Mesendoderm (in vitro differentiated cells): ENCODE results near the gene KIF16B.

Experiments used
- DNase-seq: peaks from one replicate; pipeline ENCODE4 v3.0.0; 2013
- H2AK5ac ChIP-seq: 2 replicates; pipeline ENCODE4 v1.6.1; 2013; ENCODE audit warnings: low read length, inconsistent platforms
- H2BK120ac ChIP-seq: 2 replicates; pipeline ENCODE4 v1.6.1; 2013; ENCODE audit warnings: low read depth, mild to moderate bottlenecking, low read length, moderate library complexity, mixed read lengths
- H2BK15ac ChIP-seq: replicated peaks from 2 replicates; pipeline ENCODE4 v1.6.1; 2013; ENCODE audit warnings: low read depth, mild to moderate bottlenecking, moderate library complexity
- H2BK5ac ChIP-seq: 2 replicates; pipeline ENCODE4 v1.6.1; 2013; ENCODE audit warnings: low read length, inconsistent platforms
- H3K18ac ChIP-seq: 2 replicates; pipeline ENCODE4 v1.6.1; 2013; ENCODE audit warnings: mild to moderate bottlenecking, low read length, mixed read lengths
- H3K23ac ChIP-seq: one replicate; pipeline ENCODE4 v1.6.1; 2013; ENCODE audit warnings: low read length
- H3K27ac ChIP-seq: 2 replicates; pipeline ENCODE4 v1.5.1; 2013; ENCODE audit warnings: low read depth, mild to moderate bottlenecking, inconsistent platforms, low read length, moderate library complexity
- H3K27me3 ChIP-seq: 2 replicates; pipeline ENCODE4 v1.6.1; 2013; ENCODE audit warnings: low read length, control low read depth, mild to moderate bottlenecking, inconsistent platforms; ENCODE audit not compliant: insufficient read depth, poor library complexity
- H3K36me3 ChIP-seq: 2 replicates; pipeline ENCODE4 v1.6.1; 2013; ENCODE audit warnings: low read length, inconsistent platforms; ENCODE audit not compliant: control insufficient read depth, insufficient read depth
- H3K4ac ChIP-seq: one replicate; pipeline ENCODE4 v1.6.1; 2013; ENCODE audit warnings: low read depth, mild to moderate bottlenecking, low read length, moderate library complexity
- H3K4me1 ChIP-seq: 2 replicates; pipeline ENCODE4 v1.6.1; 2013; ENCODE audit warnings: low read depth, low read length, inconsistent platforms; ENCODE audit not compliant: control insufficient read depth
- H3K4me2 ChIP-seq: 2 replicates; pipeline ENCODE4 v1.6.1; 2013; ENCODE audit warnings: low read length
- H3K4me3 ChIP-seq: 2 replicates; pipeline ENCODE4 v1.5.1; 2013; ENCODE audit warnings: mild to moderate bottlenecking, low read length
- H3K56ac ChIP-seq: one replicate; pipeline ENCODE4 v1.6.1; 2013; ENCODE audit warnings: low read length
- H3K79me1 ChIP-seq: 2 replicates; pipeline ENCODE4 v1.6.1; 2013; ENCODE audit warnings: low read length, inconsistent platforms
- H3K79me2 ChIP-seq: 2 replicates; pipeline ENCODE4 v1.6.1; 2013; ENCODE audit warnings: mild to moderate bottlenecking, low read length; ENCODE audit not compliant: control insufficient read depth, insufficient read depth
- H3K9ac ChIP-seq: 2 replicates; pipeline ENCODE4 v1.6.1; 2013; ENCODE audit warnings: low read length, inconsistent platforms
- H4K5ac ChIP-seq: one replicate; pipeline ENCODE4 v1.6.1; 2013; ENCODE audit warnings: low read length
- H4K8ac ChIP-seq: one replicate; pipeline ENCODE4 v1.6.1; 2013; ENCODE audit warnings: low read depth, mild to moderate bottlenecking, control low read depth, low read length, moderate library complexity
- WGBS: extraction: QIAGEN DNeasy Blood & Tissue Kit; methylation state at CpG from one replicate; pipeline ENCODE4 v1.1.7; 2013; ENCODE audit warnings: low lambda C conversion rate, missing lambda C conversion rate; ENCODE audit not compliant: insufficient coverage; ENCODE audit errors: extremely low coverage; 5-methylcytosine and 5-hydroxymethylcytosine counted together

Gene KIF16B

DNA sequence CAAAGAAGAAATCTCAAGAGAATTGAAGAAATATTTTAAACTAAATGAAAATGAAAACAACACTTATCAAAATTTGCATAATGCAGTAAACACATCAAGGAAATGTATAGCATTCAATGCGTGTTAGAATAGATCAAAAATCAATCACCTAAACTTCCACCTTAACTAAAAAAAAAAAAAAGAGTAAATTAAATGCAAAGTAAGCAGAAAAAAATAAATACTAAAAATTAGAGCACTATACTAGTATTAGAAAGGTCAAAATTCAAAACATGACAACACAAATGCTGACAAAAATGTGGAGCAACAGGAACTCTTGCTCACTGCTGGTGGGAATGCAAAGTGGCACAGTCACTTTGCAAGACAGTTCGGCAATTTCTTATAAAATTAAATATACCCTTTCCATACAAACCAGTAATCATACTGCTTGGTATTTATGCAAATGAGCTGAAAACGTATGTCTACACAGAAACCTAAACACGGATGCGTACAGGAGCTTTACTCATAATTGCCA, 103.8 kb downstream of the KIF16B start:
- Histone ChIP-seq H2BK5ac (no peak overlapping the region), H3K9ac (no peak overlapping the region), H3K27ac (no peak overlapping the region), H3K4ac (no peak overlapping the region), H3K23ac (no peak overlapping the region), H3K79me1 (no peaks in the 10 kb centered on the region), H3K56ac (no peak overlapping the region), H3K4me2 (no peak overlapping the region), H3K18ac (no peak overlapping the region), H3K4me1 (no peaks in the 10 kb centered on the region), H3K79me2 (no peaks in the 10 kb centered on the region), H3K27me3 (no peaks in the 10 kb centered on the region), H2BK15ac (no peak overlapping the region), H3K36me3 (no peaks in the 10 kb centered on the region), H3K4me3 (no peak overlapping the region), H2BK120ac (no peak overlapping the region), H4K8ac (no peak overlapping the region), H2AK5ac (no peak overlapping the region), H4K5ac (no peak overlapping the region)
- no peak for DNase-seq
- WGBS = no CpG with 5 or more reads among the region's 5 CpGs

- peak; percentile 19 for DNase-seq
- Histone ChIP-seq H3K79me1 (no peaks in the 10 kb centered on the region), H2BK5ac (no peak overlapping the region), H4K8ac (no peak overlapping the region), H3K4me2 (no peak overlapping the region), H3K79me2 (no peaks in the 10 kb centered on the region), H3K27me3 (no peaks in the 10 kb centered on the region), H3K9ac (no peak overlapping the region), H3K4me3 (no peak overlapping the region), H3K27ac (no peak overlapping the region), H3K56ac (no peak overlapping the region), H3K18ac (no peak overlapping the region), H2AK5ac (no peak overlapping the region), H3K23ac (no peak overlapping the region), H3K4me1 (no peaks in the 10 kb centered on the region), H2BK120ac (no peak overlapping the region), H2BK15ac (no peak overlapping the region), H4K5ac (no peak overlapping the region), H3K4ac (no peak overlapping the region), H3K36me3 (no peaks in the 10 kb centered on the region)
- WGBS = no CpG with 5 or more reads among the region's 5 CpGs
These were observed 110.5 kb downstream of the KIF16B start for GRCh38 chr20:16462711-16463110.

- H3K9ac ChIP-seq = no peak overlapping the region
- no peaks in the 10 kb centered on the region for H3K4me1 ChIP-seq
- H2BK120ac ChIP-seq = no peak overlapping the region
- no peak overlapping the region for H3K4ac ChIP-seq
- H4K5ac ChIP-seq = no peak overlapping the region
- H3K4me3 ChIP-seq = no peak overlapping the region
- no peak overlapping the region for H4K8ac ChIP-seq
- H3K36me3 ChIP-seq = no peaks in the 10 kb centered on the region
- no peaks in the 10 kb centered on the region for H3K27me3 ChIP-seq
- H3K4me2 ChIP-seq = no peak overlapping the region
- WGBS = no CpG with 5 or more reads among the region's 1 CpG
- no peak overlapping the region for H2BK15ac ChIP-seq
- no peaks in the 10 kb centered on the region for H3K79me1 ChIP-seq
- H2BK5ac ChIP-seq = no peak overlapping the region
- H3K23ac ChIP-seq = no peak overlapping the region
- H3K18ac ChIP-seq = no peak overlapping the region
- H2AK5ac ChIP-seq = no peak overlapping the region
- H3K56ac ChIP-seq = no peak overlapping the region
- H3K27ac ChIP-seq = no peak overlapping the region
- DNase-seq = peak; percentile 10
- no peaks in the 10 kb centered on the region for H3K79me2 ChIP-seq
These were observed 114.1 kb downstream of the KIF16B start for GRCh38 chr20:16459019-16459700.

DNA sequence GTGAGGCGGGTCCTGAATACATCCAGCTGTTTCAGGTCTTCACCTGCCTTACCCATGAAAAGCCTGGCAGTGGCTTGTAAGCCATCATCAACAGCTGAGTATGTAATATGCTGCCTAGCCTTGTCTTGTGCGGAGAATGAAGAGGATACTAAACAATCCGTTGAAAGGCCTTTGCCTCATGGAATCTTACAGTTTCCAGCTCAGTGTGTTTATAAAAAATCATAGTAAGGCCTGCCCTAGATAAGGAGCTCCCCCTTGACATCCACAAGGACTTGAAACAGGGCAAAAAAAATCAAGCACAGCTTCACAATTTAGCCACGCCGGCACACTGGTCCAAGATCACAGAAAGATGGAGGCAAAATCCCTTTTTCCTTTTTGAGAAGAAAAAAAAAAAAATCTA, 115.7 kb downstream of the KIF16B start:
- Histone ChIP-seq H3K79me2 (no peaks in the 10 kb centered on the region), H3K36me3 (no peaks in the 10 kb centered on the region), H3K4me3 (no peak overlapping the region), H3K18ac (no peak overlapping the region), H3K4ac (no peak overlapping the region), H3K4me1 (no peaks in the 10 kb centered on the region), H3K79me1 (no peaks in the 10 kb centered on the region), H3K27me3 (no peaks in the 10 kb centered on the region), H3K9ac (no peak overlapping the region), H2BK15ac (no peak overlapping the region), H2BK5ac (no peak overlapping the region), H2AK5ac (no peak overlapping the region), H2BK120ac (no peak overlapping the region), H3K27ac (no peak overlapping the region), H3K23ac (no peak overlapping the region), H4K5ac (no peak overlapping the region), H4K8ac (no peak overlapping the region), H3K4me2 (no peak overlapping the region), H3K56ac (no peak overlapping the region)
- DNase-seq = no peak
- no CpG with 5 or more reads among the region's 5 CpGs for WGBS

DNA sequence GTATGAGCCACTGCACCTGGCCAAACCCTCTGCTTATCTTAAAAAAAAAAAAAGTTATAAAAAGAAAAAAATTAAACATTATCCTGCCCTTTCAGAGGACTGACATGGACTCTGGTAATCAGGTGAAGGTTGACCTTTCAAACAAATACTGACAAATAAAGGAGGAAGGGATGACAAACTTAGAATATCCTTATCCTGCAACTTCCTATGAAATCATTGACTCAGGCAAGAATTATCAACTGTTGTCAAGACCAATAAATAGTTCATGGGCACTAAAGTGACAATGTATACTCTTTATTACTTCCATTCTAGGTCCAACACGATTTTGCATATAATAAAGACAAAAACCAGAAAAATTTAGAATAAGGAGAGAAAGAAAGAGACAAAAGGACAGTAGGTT, 117.9 kb downstream of the KIF16B start:
- no CpG with 5 or more reads among the region's 1 CpG for WGBS
- H3K27me3 ChIP-seq = no peaks in the 10 kb centered on the region

GRCh38 chr20:16451982-16452381, 121.3 kb downstream of the KIF16B start:
- no peak overlapping the region for H2BK15ac ChIP-seq
- no peak overlapping the region for H4K5ac ChIP-seq
- H3K4me1 ChIP-seq = no peaks in the 10 kb centered on the region
- no peaks in the 10 kb centered on the region for H3K36me3 ChIP-seq
- no peaks in the 10 kb centered on the region for H3K79me1 ChIP-seq
- no peak overlapping the region for H3K4me2 ChIP-seq
- H2BK120ac ChIP-seq = no peak overlapping the region
- H3K18ac ChIP-seq = no peak overlapping the region
- no peak overlapping the region for H3K27ac ChIP-seq
- no peaks in the 10 kb centered on the region for H3K27me3 ChIP-seq
- H3K9ac ChIP-seq = no peak overlapping the region
- no peak overlapping the region for H3K23ac ChIP-seq
- no peak for DNase-seq
- no CpG with 5 or more reads among the region's 1 CpG for WGBS
- no peaks in the 10 kb centered on the region for H3K79me2 ChIP-seq
- no peak overlapping the region for H3K4ac ChIP-seq
- no peak overlapping the region for H3K4me3 ChIP-seq
- H3K56ac ChIP-seq = no peak overlapping the region
- H2AK5ac ChIP-seq = no peak overlapping the region
- no peak overlapping the region for H2BK5ac ChIP-seq
- no peak overlapping the region for H4K8ac ChIP-seq

More for the DNA sequence above, 117.9 kb downstream of the KIF16B start:
- no peak overlapping the region for H3K56ac ChIP-seq
- no peak overlapping the region for H3K4me2 ChIP-seq
- no peak overlapping the region for H3K4ac ChIP-seq
- H2BK120ac ChIP-seq = no peak overlapping the region
- H3K4me1 ChIP-seq = no peaks in the 10 kb centered on the region
- no peak overlapping the region for H4K8ac ChIP-seq
- H3K9ac ChIP-seq = no peak overlapping the region
- no peak overlapping the region for H2BK5ac ChIP-seq
- H2BK15ac ChIP-seq = no peak overlapping the region
- H3K79me2 ChIP-seq = no peaks in the 10 kb centered on the region
- no peaks in the 10 kb centered on the region for H3K36me3 ChIP-seq
- no peak for DNase-seq
- H4K5ac ChIP-seq = no peak overlapping the region
- no peak overlapping the region for H3K4me3 ChIP-seq
- no peak overlapping the region for H3K27ac ChIP-seq
- no peak overlapping the region for H3K18ac ChIP-seq
- no peak overlapping the region for H2AK5ac ChIP-seq
- H3K23ac ChIP-seq = no peak overlapping the region
- no peaks in the 10 kb centered on the region for H3K79me1 ChIP-seq
